ENCODE data around the gene CARD8. TPM values are rescaled to one million over a fixed set of nuclear protein-coding genes. Genes with fewer than 3 reads are reported as not detected.

The CARD8 gene
- total RNA-seq, 4 donors from 2014 or later, result 13.1 to 48.4 (median 29.4) TPM

- in situ Hi-C loops (cut with MboI; ENCODE audit: low pct_ligation_motif_present in 1 of 4, low pct_unique_long_range_greater_than_20kb in 1 of 4, low sequenced_read_pairs in 3 of 4) (loop anchor here in 1 of 4 donors (25.0 kb wide), 1 partner anchor 329 kb away; no protein-coding TSS in a partner anchor), intact Hi-C loops (cut with DNase I; ENCODE audit: low total_unique reads) (no loop called here)
- no peaks in the 10 kb centered on the region for H3K9me3 ChIP-seq
- peak overlapping the region in 3 of 4 donors; percentile 34 to 69 (median 62) for H3K27ac ChIP-seq
- WGBS, 2 donors (ENCODE audit: low coverage in 1 of 2), result 59% methylated on average over 6 of the region's 6 CpGs
- H3K4me1 ChIP-seq, result peaks cover 9 to 29% (median 15%) of the 10 kb centered on the region in 4 donors
- H3K27me3 ChIP-seq, result no peaks in the 10 kb centered on the region
- TF ChIP-seq POLR2AphosphoS5 (IDR thresholded peaks at IDR 0.05), result no peak
- no peak for TF ChIP-seq POLR2A (IDR thresholded peaks at IDR 0.05)
- no peak for TF ChIP-seq EP300 (IDR thresholded peaks at IDR 0.05; ENCODE audit: low read depth)
- TF ChIP-seq, protein P1, sequence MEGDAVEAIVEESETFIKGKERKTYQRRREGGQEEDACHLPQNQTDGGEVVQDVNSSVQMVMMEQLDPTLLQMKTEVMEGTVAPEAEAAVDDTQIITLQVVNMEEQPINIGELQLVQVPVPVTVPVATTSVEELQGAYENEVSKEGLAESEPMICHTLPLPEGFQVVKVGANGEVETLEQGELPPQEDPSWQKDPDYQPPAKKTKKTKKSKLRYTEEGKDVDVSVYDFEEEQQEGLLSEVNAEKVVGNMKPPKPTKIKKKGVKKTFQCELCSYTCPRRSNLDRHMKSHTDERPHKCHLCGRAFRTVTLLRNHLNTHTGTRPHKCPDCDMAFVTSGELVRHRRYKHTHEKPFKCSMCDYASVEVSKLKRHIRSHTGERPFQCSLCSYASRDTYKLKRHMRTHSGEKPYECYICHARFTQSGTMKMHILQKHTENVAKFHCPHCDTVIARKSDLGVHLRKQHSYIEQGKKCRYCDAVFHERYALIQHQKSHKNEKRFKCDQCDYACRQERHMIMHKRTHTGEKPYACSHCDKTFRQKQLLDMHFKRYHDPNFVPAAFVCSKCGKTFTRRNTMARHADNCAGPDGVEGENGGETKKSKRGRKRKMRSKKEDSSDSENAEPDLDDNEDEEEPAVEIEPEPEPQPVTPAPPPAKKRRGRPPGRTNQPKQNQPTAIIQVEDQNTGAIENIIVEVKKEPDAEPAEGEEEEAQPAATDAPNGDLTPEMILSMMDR (IDR thresholded peaks at IDR 0.05), result no peak
- no peak for DNase-seq
- H3K4me3 ChIP-seq, result no peak overlapping the region
- no peaks in the 10 kb centered on the region for H3K36me3 ChIP-seq
Observed at GRCh38 chr19:48258350-48258749, 2.6 kb upstream of the CARD8 start.

GRCh38 chr19:48254529-48254970 is 1.2 kb downstream of the CARD8 start:
- in situ Hi-C loops (cut with MboI; ENCODE audit: low pct_ligation_motif_present in 1 of 4, low pct_unique_long_range_greater_than_20kb in 1 of 4, low sequenced_read_pairs in 3 of 4), result loop anchor here in 1 of 4 donors (25.0 kb wide), 1 partner anchor 333 kb away; no protein-coding TSS in a partner anchor
- intact Hi-C loops (cut with DNase I; ENCODE audit: low total_unique reads), result no loop called here
- DNase-seq, result no peak
- peak overlapping the region; percentile 87 to 96 (median 94) for H3K27ac ChIP-seq
- peaks cover 9 to 34% (median 14%) of the 10 kb centered on the region in 4 donors for H3K4me1 ChIP-seq
- H3K4me3 ChIP-seq, result peak overlapping the region in 2 of 4 donors; percentile 48 to 73
- 85 to 95% methylated on average over 3 to 4 of the region's 4 CpGs for WGBS, 2 donors (ENCODE audit: low coverage in 1 of 2)
- H3K36me3 ChIP-seq, result no peaks in the 10 kb centered on the region
- H3K9me3 ChIP-seq, result no peaks in the 10 kb centered on the region
- no peak for TF ChIP-seq POLR2AphosphoS5 (IDR thresholded peaks at IDR 0.05)
- TF ChIP-seq POLR2A (IDR thresholded peaks at IDR 0.05), result no peak
- TF ChIP-seq, protein P1 (IDR thresholded peaks at IDR 0.05), result no peak
- no peak for TF ChIP-seq EP300 (IDR thresholded peaks at IDR 0.05; ENCODE audit: low read depth)
- H3K27me3 ChIP-seq, result no peaks in the 10 kb centered on the region

GRCh38 chr19:48253999-48254398 is 1.7 kb downstream of the CARD8 start:
- Histone ChIP-seq H3K36me3 (no peaks in the 10 kb centered on the region), H3K4me1 (peaks cover 9 to 32% (median 13%) of the 10 kb centered on the region in 4 donors), H3K27ac (no peak overlapping the region), H3K4me3 (no peak overlapping the region), H3K9me3 (no peaks in the 10 kb centered on the region), H3K27me3 (no peaks in the 10 kb centered on the region)
- TF ChIP-seq POLR2A (IDR thresholded peaks at IDR 0.05) (no peak), POLR2AphosphoS5 (IDR thresholded peaks at IDR 0.05) (no peak), EP300 (IDR thresholded peaks at IDR 0.05; ENCODE audit: low read depth) (no peak)
- TF ChIP-seq, protein P1 (IDR thresholded peaks at IDR 0.05), result no peak
- no peak for DNase-seq
- intact Hi-C loops (cut with DNase I; ENCODE audit: low total_unique reads), result no loop called here
- in situ Hi-C loops (cut with MboI; ENCODE audit: low pct_ligation_motif_present in 1 of 4, low pct_unique_long_range_greater_than_20kb in 1 of 4, low sequenced_read_pairs in 3 of 4), result loop anchor here in 1 of 4 donors (25.0 kb wide), 1 partner anchor 333 kb away; no protein-coding TSS in a partner anchor

DNA sequence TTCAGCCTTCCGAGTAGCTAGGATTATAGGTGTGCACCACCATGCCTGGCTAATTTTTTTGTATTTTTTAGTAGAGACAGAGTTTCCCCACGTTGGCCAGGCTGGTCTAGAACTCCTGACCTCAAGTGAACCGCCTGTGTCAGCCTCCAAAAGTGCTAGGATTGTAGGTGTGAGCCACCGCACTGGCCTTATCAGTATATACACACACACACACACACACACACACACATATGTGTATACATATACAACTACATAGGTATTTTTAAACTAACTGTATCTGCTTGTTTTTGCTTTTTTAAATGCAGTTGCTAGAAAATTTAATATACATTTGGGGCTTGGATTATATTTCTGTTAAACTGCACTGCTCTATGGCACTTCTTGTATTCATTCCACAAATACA is 3.1 kb downstream of the CARD8 start:
- H3K27ac ChIP-seq, result no peak overlapping the region
- H3K4me3 ChIP-seq, result no peak overlapping the region
- intact Hi-C loops (cut with DNase I; ENCODE audit: low total_unique reads) (no loop called here), in situ Hi-C loops (cut with MboI; ENCODE audit: low pct_ligation_motif_present in 1 of 4, low pct_unique_long_range_greater_than_20kb in 1 of 4, low sequenced_read_pairs in 3 of 4) (loop anchor here in 1 of 4 donors (25.0 kb wide), 1 partner anchor 335 kb away; no protein-coding TSS in a partner anchor)
- H3K9me3 ChIP-seq, result no peaks in the 10 kb centered on the region
- H3K4me1 ChIP-seq, result peaks cover 9 to 32% (median 13%) of the 10 kb centered on the region in 4 donors
- no peak for DNase-seq
- no peak for TF ChIP-seq POLR2A (IDR thresholded peaks at IDR 0.05)
- TF ChIP-seq, protein P1 (IDR thresholded peaks at IDR 0.05), result no peak
- no peak for TF ChIP-seq POLR2AphosphoS5 (IDR thresholded peaks at IDR 0.05)
- TF ChIP-seq EP300 (IDR thresholded peaks at IDR 0.05; ENCODE audit: low read depth), result no peak
- H3K27me3 ChIP-seq, result no peaks in the 10 kb centered on the region
- 90 to 91% methylated on average over 3 to 4 of the region's 4 CpGs for WGBS, 2 donors (ENCODE audit: low coverage in 1 of 2)
- peaks cover 0 to 6% (median 0%) of the 10 kb centered on the region in 4 donors for H3K36me3 ChIP-seq

All from transverse colon (tissue), 4 donors.